HEK293 (cell line): ENCODE data around the gene LAMA2.

Experiments
- CTCF ChIA-PET: fragments of 350-600 bp; formaldehyde crosslinking; extraction: SDS; loops from one replicate; lab custom pipeline; 2021; ENCODE audit warnings: antibody characterized with exemption; lab: Yijun Ruan, JAX
- POLR2A ChIA-PET: fragments of 300-600 bp; formaldehyde crosslinking; extraction: SDS; loops from one replicate; lab custom pipeline; 2020; ENCODE audit warnings: antibody characterized with exemption, inconsistent platforms; lab: Yijun Ruan, JAX
- H3K27ac ChIP-seq: fragments of 200-500 bp; sonication (Bioruptor generic); 2 replicates; pipeline ENCODE4 v1.5.1; 2014; ENCODE audit warnings: low read depth, low read length, control low read depth, inconsistent platforms; ENCODE audit errors: extremely low read depth
- H3K36me3 ChIP-seq, 2 experiments: fragments of 200-500 bp in 1 of 2; sonication (Bioruptor generic) in 1 of 2; 1 replicate in 1 of 2; 2 replicates in 1 of 2; pipeline ENCODE4 v1.5.1; 2014 to 2017; ENCODE audit warnings: inconsistent platforms in 2 of 2, low read length in 2 of 2; ENCODE audit not compliant: control insufficient read depth in 2 of 2, insufficient read depth in 1 of 2
- H3K4me1 ChIP-seq: fragments of 200-500 bp; sonication (Bioruptor generic); 2 replicates; pipeline ENCODE4 v1.5.1; 2014; ENCODE audit warnings: mild to moderate bottlenecking, low read length, inconsistent platforms; ENCODE audit not compliant: control insufficient read depth, insufficient read depth
- H3K4me3 ChIP-seq: 2 replicates; pipeline ENCODE4 v1.5.1; 2011; ENCODE audit warnings: low read depth, mild to moderate bottlenecking, control low read depth, low read length, moderate library complexity
- H3K9me3 ChIP-seq: fragments of 200-500 bp; sonication (Bioruptor generic); 2 replicates; pipeline ENCODE4 v1.5.1; 2014; ENCODE audit warnings: low read depth, low read length, inconsistent platforms; ENCODE audit not compliant: control insufficient read depth, insufficient read depth
- FEZF1 ChIP-seq: fragments of 450-650 bp; formaldehyde crosslinking; IDR thresholded peaks from 2 replicates; pipeline ENCODE4 v1.5.1; 2016; ENCODE audit warnings: missing biosample characterization, missing genetic modification characterization
- SP2 ChIP-seq: fragments of 450-650 bp; formaldehyde crosslinking; IDR thresholded peaks from 2 replicates; pipeline ENCODE4 v1.5.1; 2016; ENCODE audit warnings: missing biosample characterization, missing genetic modification characterization
- ZBTB21 ChIP-seq: fragments of 450-650 bp; formaldehyde crosslinking; IDR thresholded peaks from 2 replicates; pipeline ENCODE4 v1.5.1; 2017; ENCODE audit warnings: missing biosample characterization, missing genetic modification characterization
- ZBTB8A ChIP-seq: fragments of 450-650 bp; formaldehyde crosslinking; IDR thresholded peaks from 2 replicates; pipeline ENCODE4 v1.5.1; 2016; ENCODE audit warnings: missing biosample characterization, missing genetic modification characterization
- ZNF121 ChIP-seq: fragments of 450-650 bp; formaldehyde crosslinking; IDR thresholded peaks from 2 replicates; pipeline ENCODE4 v1.5.1; 2016; ENCODE audit warnings: missing biosample characterization, missing genetic modification characterization
- ZNF148 ChIP-seq: fragments of 450-650 bp; formaldehyde crosslinking; IDR thresholded peaks from 2 replicates; pipeline ENCODE4 v1.5.0; 2017; ENCODE audit warnings: missing biosample characterization, missing genetic modification characterization, borderline replicate concordance
- ZNF175 ChIP-seq: fragments of 450-650 bp; formaldehyde crosslinking; IDR thresholded peaks from 2 replicates; pipeline ENCODE4 v1.5.1; 2016; ENCODE audit warnings: missing biosample characterization, missing genetic modification characterization
- ZNF280C ChIP-seq: fragments of 450-650 bp; formaldehyde crosslinking; IDR thresholded peaks from 2 replicates; pipeline ENCODE4 v1.5.1; 2016; ENCODE audit warnings: missing biosample characterization, missing genetic modification characterization
- ZNF324 ChIP-seq: fragments of 450-650 bp; formaldehyde crosslinking; IDR thresholded peaks from 2 replicates; pipeline ENCODE4 v1.5.1; 2016; ENCODE audit warnings: missing biosample characterization, missing genetic modification characterization
- ZNF350 ChIP-seq: fragments of 450-650 bp; formaldehyde crosslinking; IDR thresholded peaks from 2 replicates; pipeline ENCODE4 v1.5.0; 2017; ENCODE audit warnings: missing biosample characterization, mild to moderate bottlenecking, missing genetic modification characterization
- ZNF362 ChIP-seq: fragments of 450-650 bp; formaldehyde crosslinking; IDR thresholded peaks from 2 replicates; pipeline ENCODE4 v1.5.1; 2016; ENCODE audit warnings: missing biosample characterization, missing genetic modification characterization
- ZNF394 ChIP-seq: fragments of 450-650 bp; formaldehyde crosslinking; IDR thresholded peaks from 2 replicates; pipeline ENCODE4 v1.5.1; 2016; ENCODE audit warnings: missing biosample characterization, missing genetic modification characterization, mild to moderate bottlenecking, moderate library complexity, borderline replicate concordance
- ZNF398 ChIP-seq: fragments of 450-650 bp; formaldehyde crosslinking; IDR thresholded peaks from 2 replicates; pipeline ENCODE4 v1.5.1; 2017; ENCODE audit warnings: missing biosample characterization, missing genetic modification characterization
- ZNF416 ChIP-seq: fragments of 450-650 bp; formaldehyde crosslinking; IDR thresholded peaks from 2 replicates; pipeline ENCODE4 v1.5.1; 2016; ENCODE audit warnings: missing biosample characterization, missing genetic modification characterization
- ZNF423 ChIP-seq: fragments of 450-650 bp; formaldehyde crosslinking; IDR thresholded peaks from 2 replicates; pipeline ENCODE4 v1.5.1; 2016; ENCODE audit warnings: missing biosample characterization, missing genetic modification characterization
- ZNF426 ChIP-seq: fragments of 450-650 bp; formaldehyde crosslinking; IDR thresholded peaks from 2 replicates; pipeline ENCODE4 v1.5.1; 2017; ENCODE audit warnings: missing biosample characterization, missing genetic modification characterization, mild to moderate bottlenecking, inconsistent platforms, moderate library complexity
- ZNF48 ChIP-seq: fragments of 450-650 bp; formaldehyde crosslinking; IDR thresholded peaks from 2 replicates; pipeline ENCODE4 v1.5.1; 2016; ENCODE audit warnings: missing biosample characterization, missing genetic modification characterization
- ZNF621 ChIP-seq: fragments of 450-650 bp; formaldehyde crosslinking; IDR thresholded peaks from 2 replicates; pipeline ENCODE4 v1.5.1; 2017; ENCODE audit warnings: missing biosample characterization, missing genetic modification characterization
- ZNF654 ChIP-seq: fragments of 450-650 bp; formaldehyde crosslinking; IDR thresholded peaks from 2 replicates; pipeline ENCODE4 v1.5.1; 2016; ENCODE audit warnings: low read depth, missing biosample characterization, missing genetic modification characterization
- ZNF707 ChIP-seq: fragments of 450-650 bp; formaldehyde crosslinking; IDR thresholded peaks from 2 replicates; pipeline ENCODE4 v1.5.1; 2016; ENCODE audit warnings: missing biosample characterization, missing genetic modification characterization
- ZNF792 ChIP-seq: fragments of 450-650 bp; formaldehyde crosslinking; IDR thresholded peaks from 2 replicates; pipeline ENCODE4 v1.5.1; 2016; ENCODE audit warnings: missing biosample characterization, missing genetic modification characterization
- ZNF837 ChIP-seq: fragments of 450-650 bp; formaldehyde crosslinking; IDR thresholded peaks from 2 replicates; pipeline ENCODE4 v1.5.1; 2016; ENCODE audit warnings: missing biosample characterization, missing genetic modification characterization
- ZSCAN23 ChIP-seq: fragments of 450-650 bp; formaldehyde crosslinking; IDR thresholded peaks from 2 replicates; pipeline ENCODE4 v1.5.1; 2016; ENCODE audit warnings: missing biosample characterization, missing genetic modification characterization
- ZSCAN30 ChIP-seq: fragments of 450-650 bp; IDR thresholded peaks from 2 replicates; pipeline ENCODE4 v1.5.1; 2018; ENCODE audit warnings: missing biosample characterization, mild to moderate bottlenecking, missing genetic modification characterization, moderate library complexity
- ZSCAN5A ChIP-seq: fragments of 450-650 bp; formaldehyde crosslinking; IDR thresholded peaks from 2 replicates; pipeline ENCODE4 v1.5.1; 2016; ENCODE audit warnings: missing biosample characterization, missing genetic modification characterization

The LAMA2 gene

GRCh38 chr6:128855581-128856085 lies 27.3 kb upstream of the LAMA2 start:
- Histone ChIP-seq H3K9me3 (no peaks in the 10 kb centered on the region), H3K4me3 (no peak overlapping the region), H3K27ac (no peak overlapping the region), H3K4me1 (no peaks in the 10 kb centered on the region), H3K36me3 (no peaks in the 10 kb centered on the region)
- TF ChIP-seq ZNF324 (tag by site-specific recombination) (no peak), ZNF121 (tag by site-specific recombination) (no peak), ZNF362 (tag by site-specific recombination) (no peak), ZNF148 (no peak), FEZF1 (tag by site-specific recombination) (no peak), ZNF837 (tag by site-specific recombination) (no peak), ZNF707 (tag by site-specific recombination) (no peak), ZNF416 (tag by site-specific recombination) (no peak), ZNF394 (tag by site-specific recombination) (no peak), ZSCAN5A (tag by site-specific recombination) (no peak), ZBTB8A (tag by site-specific recombination) (no peak), ZNF48 (tag by site-specific recombination) (no peak), ZNF621 (tag by site-specific recombination) (no peak)
- CTCF ChIA-PET, result interaction anchor here (0.6 to 0.8 kb wide), 4 partner anchors 10 to 112 kb away, joined by 3 to 4 read pairs (median 4); no protein-coding TSS in a partner anchor
- POLR2A ChIA-PET, result no interaction called here

GRCh38 chr6:128857806-128858205 lies 25.1 kb upstream of the LAMA2 start:
- no peaks in the 10 kb centered on the region for H3K9me3 ChIP-seq
- no peaks in the 10 kb centered on the region for H3K4me1 ChIP-seq
- H3K27ac ChIP-seq, result no peak overlapping the region
- POLR2A ChIA-PET, result no interaction called here
- no peaks in the 10 kb centered on the region for H3K36me3 ChIP-seq
- no peak overlapping the region for H3K4me3 ChIP-seq
- CTCF ChIA-PET, result interaction anchor here (0.6 kb wide), 1 partner anchor 407 kb away, joined by 4 read pairs; no protein-coding TSS in a partner anchor
- TF ChIP-seq ZNF426 (tag by site-specific recombination), result no peak
- no peak for TF ChIP-seq ZNF792 (tag by site-specific recombination)
- no peak for TF ChIP-seq ZBTB21 (tag by site-specific recombination)
- TF ChIP-seq ZNF350 (tag by site-specific recombination), result no peak
- no peak for TF ChIP-seq ZNF280C (tag by site-specific recombination)
- no peak for TF ChIP-seq ZNF423 (tag by site-specific recombination)
- TF ChIP-seq SP2 (tag by site-specific recombination), result no peak
- TF ChIP-seq ZSCAN23 (tag by site-specific recombination), result no peak
- no peak for TF ChIP-seq ZNF654 (tag by site-specific recombination)
- TF ChIP-seq ZNF398 (tag by site-specific recombination), result no peak
- TF ChIP-seq ZNF175 (tag by site-specific recombination), result no peak
- no peak for TF ChIP-seq ZSCAN30 (tag by site-specific recombination)
